H1 (cell line): ENCODE data around the gene KCNJ13. TPM values are rescaled to one million over a fixed set of nuclear protein-coding genes. Genes with fewer than 3 reads are reported as not detected.

Experiments
- CEBPB ChIP-seq: IDR thresholded peaks from 2 replicates; pipeline ENCODE4 v1.6.1; 2012; ENCODE audit warnings: low read depth, low read length
- HDAC2 ChIP-seq, 2 experiments: fragments of 300-600 bp in 1 of 2; sonication (generic) in 1 of 2; IDR thresholded peaks; 2 replicates each; pipeline ENCODE4 v1.6.1; 2011 to 2012; ENCODE audit warnings: low read depth in 2 of 2, low read length in 2 of 2, mild to moderate bottlenecking in 2 of 2, moderate library complexity in 2 of 2, borderline replicate concordance in 1 of 2, inconsistent platforms in 1 of 2
- SP2 ChIP-seq: IDR thresholded peaks from 2 replicates; pipeline ENCODE4 v1.6.1; 2012; ENCODE audit warnings: mild to moderate bottlenecking, low read length, inconsistent platforms
- polyA plus RNA-seq, 7 experiments: library from polyadenylated mRNA; depleted of rRNA in 3 of 7; stranded (reverse) in 5 of 7; unstranded in 2 of 7; fragments of >200 nt in 5 of 7; fragments of 200-250 nt in 2 of 7; gene quantifications; 1 replicate in 5 of 7; 2 replicates in 1 of 7; 4 replicates in 1 of 7; pipeline versions ENCODE4 v1.2.1 to v1.2.3, GENCODE V29; 2011 to 2013; ENCODE audit warnings: missing spikeins in 2 of 7, mixed read lengths in 2 of 7
- total RNA-seq: library from RNA; stranded (reverse); fragmentation: NEBNext Ultra II Directional; extraction: Animal tissue kit (Norgen Biotek cat#: 25700); gene quantifications from 2 replicates; pipeline ENCODE4 v1.2.1, GENCODE V29; 2021
- TF ChIP-seq, protein P1 (sequence below): IDR thresholded peaks from 2 replicates; pipeline ENCODE4 v1.6.1; 2012; ENCODE audit warnings: inconsistent platforms

The KCNJ13 gene
- total and polyA plus RNA-seq, 2 of the 8 experiments (the other 6 are each of a cell fraction or from before 2014, with no cell fraction given) = not detected

DNA sequence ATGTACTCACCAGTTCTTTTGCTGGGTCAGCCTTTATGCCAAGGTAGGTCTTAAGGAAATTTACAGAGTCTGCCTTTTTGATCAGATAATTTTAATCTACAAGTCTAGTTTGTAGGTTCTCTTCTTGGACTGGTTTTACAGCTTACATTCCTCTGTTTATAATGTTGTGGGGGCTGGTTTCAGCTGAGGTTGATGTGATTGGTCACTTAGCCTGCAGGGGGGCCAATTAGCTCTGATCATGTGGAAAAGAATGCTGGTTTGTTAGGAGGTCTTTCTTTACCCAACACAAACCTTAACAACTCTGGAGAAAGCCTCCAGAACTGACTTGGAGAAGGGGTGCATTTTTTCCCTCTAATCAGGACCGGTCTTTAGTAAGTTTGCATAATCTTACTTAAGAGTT is at the start of gene KCNJ13 (continued):
- TF ChIP-seq HDAC2 (IDR thresholded peaks at IDR 0.05; ENCODE audit: borderline replicate concordance in 1 of 2, low read depth in 2 of 2, low read length in 2 of 2) (no peak), SP2 (no peak), CEBPB (no peak)
- TF ChIP-seq, protein P1, sequence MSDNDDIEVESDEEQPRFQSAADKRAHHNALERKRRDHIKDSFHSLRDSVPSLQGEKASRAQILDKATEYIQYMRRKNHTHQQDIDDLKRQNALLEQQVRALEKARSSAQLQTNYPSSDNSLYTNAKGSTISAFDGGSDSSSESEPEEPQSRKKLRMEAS = no peak
